H9 (cell line): ENCODE data around the gene SCRN2. TPM values are rescaled to one million over a fixed set of nuclear protein-coding genes. Genes with fewer than 3 reads are reported as not detected.
A peak's percentile ranks its signal among the peaks of the same experiment; 100 is the strongest.

Experiments used
- DNase-seq: peaks from one replicate; pipeline ENCODE4 v3.0.0-alpha.2; 2017
- H2AFZ ChIP-seq: one replicate; pipeline ENCODE4 v1.6.1; 2013; ENCODE audit warnings: mild to moderate bottlenecking, low read length, control low read depth, moderate library complexity
- H2AK5ac ChIP-seq: 2 replicates; pipeline ENCODE4 v1.6.1; 2013; ENCODE audit warnings: low read length, control low read depth, mixed read lengths; ENCODE audit not compliant: insufficient read length
- H2BK120ac ChIP-seq: one replicate; pipeline ENCODE4 v1.6.1; 2013; ENCODE audit warnings: low read depth, mild to moderate bottlenecking, low read length, control low read depth, inconsistent platforms; ENCODE audit not compliant: poor library complexity, severe bottlenecking
- H2BK12ac ChIP-seq: 2 replicates; pipeline ENCODE4 v1.6.1; 2013; ENCODE audit warnings: low read length, control low read depth, mixed read lengths, low read depth; ENCODE audit not compliant: insufficient read length
- H2BK15ac ChIP-seq: 2 replicates; pipeline ENCODE4 v1.6.1; 2013; ENCODE audit warnings: low read depth, low read length, control low read depth
- H2BK20ac ChIP-seq: one replicate; pipeline ENCODE4 v1.6.1; 2013; ENCODE audit warnings: low read depth, mild to moderate bottlenecking, low read length, control low read depth, inconsistent platforms; ENCODE audit not compliant: poor library complexity, severe bottlenecking
- H2BK5ac ChIP-seq: 2 replicates; pipeline ENCODE4 v1.6.1; 2013; ENCODE audit warnings: low read length, control low read depth, mixed read lengths; ENCODE audit not compliant: insufficient read length
- H3K14ac ChIP-seq: 2 replicates; pipeline ENCODE4 v1.6.1; 2013; ENCODE audit warnings: low read length, control low read depth; ENCODE audit not compliant: insufficient read depth
- H3K18ac ChIP-seq: 2 replicates; pipeline ENCODE4 v1.6.1; 2013; ENCODE audit warnings: low read depth, mild to moderate bottlenecking, mixed read lengths, low read length, control low read depth; ENCODE audit not compliant: insufficient read length
- H3K23ac ChIP-seq: 2 replicates; pipeline ENCODE4 v1.6.1; 2013; ENCODE audit warnings: low read length, control low read depth, mixed read lengths, low read depth; ENCODE audit not compliant: insufficient read length
- H3K23me2 ChIP-seq: 2 replicates; pipeline ENCODE4 v1.6.1; 2013; ENCODE audit warnings: low read depth, mild to moderate bottlenecking, mixed read lengths, low read length, control low read depth; ENCODE audit not compliant: insufficient read length, poor library complexity, severe bottlenecking
- H3K27ac ChIP-seq: 2 replicates; pipeline ENCODE4 v1.5.1; 2013; ENCODE audit warnings: low read length, control low read depth, mixed read lengths, low read depth; ENCODE audit not compliant: insufficient read length
- H3K27me3 ChIP-seq: 2 replicates; pipeline ENCODE4 v1.6.1; 2013; ENCODE audit warnings: low read length, control low read depth, inconsistent platforms; ENCODE audit not compliant: insufficient read depth
- H3K4ac ChIP-seq: 2 replicates; pipeline ENCODE4 v1.6.1; 2013; ENCODE audit warnings: low read depth, mild to moderate bottlenecking, control low read depth, inconsistent platforms, low read length, moderate library complexity
- H3K4me1 ChIP-seq: 2 replicates; pipeline ENCODE4 v1.6.1; 2013; ENCODE audit warnings: low read length, control low read depth, inconsistent platforms; ENCODE audit not compliant: insufficient read depth
- H3K4me2 ChIP-seq: 2 replicates; pipeline ENCODE4 v1.6.1; 2013; ENCODE audit warnings: low read length, control low read depth, mixed read lengths; ENCODE audit not compliant: insufficient read length, insufficient read depth
- H3K56ac ChIP-seq: 2 replicates; pipeline ENCODE4 v1.6.1; 2013; ENCODE audit warnings: low read depth, mild to moderate bottlenecking, mixed read lengths, low read length, control low read depth; ENCODE audit not compliant: insufficient read length
- H3K79me1 ChIP-seq: 2 replicates; pipeline ENCODE4 v1.6.1; 2013; ENCODE audit warnings: low read depth, mild to moderate bottlenecking, moderate library complexity, low read length, control low read depth, inconsistent platforms; ENCODE audit not compliant: insufficient read depth, poor library complexity, severe bottlenecking
- H3K79me2 ChIP-seq: 2 replicates; pipeline ENCODE4 v1.6.1; 2013; ENCODE audit warnings: low read length, control low read depth, inconsistent platforms; ENCODE audit not compliant: insufficient read depth
- H3K9ac ChIP-seq: 2 replicates; pipeline ENCODE4 v1.6.1; 2013; ENCODE audit warnings: low read length, control low read depth, mixed read lengths; ENCODE audit not compliant: insufficient read length; ENCODE audit errors: extremely low read depth
- H3K9me3 ChIP-seq: one replicate; pipeline ENCODE4 v1.6.1; 2013; ENCODE audit warnings: low read depth, low read length, inconsistent platforms; ENCODE audit not compliant: control insufficient read depth
- H3T11ph ChIP-seq: one replicate; pipeline ENCODE4 v1.6.1; 2013; ENCODE audit warnings: mild to moderate bottlenecking, low read length, control low read depth, inconsistent platforms
- H4K20me1 ChIP-seq: one replicate; pipeline ENCODE4 v1.6.1; 2013; ENCODE audit not compliant: control insufficient read depth, insufficient read length, insufficient read depth
- H4K5ac ChIP-seq: 2 replicates; pipeline ENCODE4 v1.6.1; 2013; ENCODE audit warnings: low read depth, mild to moderate bottlenecking, mixed read lengths, low read length, control low read depth; ENCODE audit not compliant: insufficient read length
- H4K8ac ChIP-seq: replicated peaks from 2 replicates; pipeline ENCODE4 v1.6.1; 2013; ENCODE audit warnings: low read length, control low read depth, mixed read lengths, low read depth; ENCODE audit not compliant: insufficient read length
- H4K91ac ChIP-seq: 2 replicates; pipeline ENCODE4 v1.6.1; 2013; ENCODE audit warnings: low read depth, mild to moderate bottlenecking, moderate library complexity, mixed read lengths, low read length, control low read depth; ENCODE audit not compliant: insufficient read length
- H3K27ac Mint-ChIP-seq, 3 experiments: 2 replicates in 2 of 3; 3 replicates in 1 of 3; pipeline ENCODE4 v1.8.0; 2020 to 2021; ENCODE audit warnings: mixed read lengths in 3 of 3, mild to moderate bottlenecking in 1 of 3, moderate library complexity in 1 of 3
- H3K27me3 Mint-ChIP-seq: 2 replicates; pipeline ENCODE4 v1.8.0; 2021; ENCODE audit warnings: low read depth, mild to moderate bottlenecking, moderate library complexity, mixed read lengths
- H3K36me3 Mint-ChIP-seq, 3 experiments: 2 replicates in 2 of 3; 3 replicates in 1 of 3; pipeline ENCODE4 v1.8.0; 2020 to 2021; ENCODE audit warnings: low read depth in 3 of 3, mixed read lengths in 3 of 3; ENCODE audit not compliant: insufficient read depth in 1 of 3
- H3K4me1 Mint-ChIP-seq, 2 experiments: 2 replicates each; pipeline ENCODE4 v1.8.0; 2020; ENCODE audit warnings: mixed read lengths in 2 of 2
- H3K4me3 Mint-ChIP-seq, 2 experiments: 2 replicates in 1 of 2; 3 replicates in 1 of 2; pipeline ENCODE4 v1.8.0; 2020 to 2021; ENCODE audit warnings: mild to moderate bottlenecking in 2 of 2, mixed read lengths in 2 of 2, moderate library complexity in 1 of 2
- H3K9me3 Mint-ChIP-seq, 2 experiments: 2 replicates in 1 of 2; 3 replicates in 1 of 2; pipeline ENCODE4 v1.8.0; 2020; ENCODE audit warnings: mild to moderate bottlenecking in 2 of 2, mixed read lengths in 2 of 2, moderate library complexity in 1 of 2
- CTCF ChIP-seq: fragments of 200-600 bp; sonication (generic); conservative IDR thresholded peaks from 3 replicates; pipeline ENCODE4 v1.8.0; 2021; ENCODE audit warnings: antibody characterized with exemption, mild to moderate bottlenecking
- WGBS: extraction: QIAGEN DNeasy Blood & Tissue Kit; methylation state at CpG from one replicate; pipeline ENCODE4 v1.1.7; 2013; ENCODE audit warnings: missing lambda C conversion rate, low lambda C conversion rate, mixed read lengths; ENCODE audit not compliant: insufficient read length; ENCODE audit errors: extremely low coverage; 5-methylcytosine and 5-hydroxymethylcytosine counted together
- total RNA-seq: library from RNA; stranded (reverse); gene quantifications from 2 replicates; pipeline ENCODE4 v1.2.1, GENCODE V29; 2021

The SCRN2 gene
- total RNA-seq, 1 experiment from 2014 or later, result 34.0 TPM

GRCh38 chr17:47791025-47791424 lies 50.0 kb downstream of the SCRN2 start:
- H3K4me3 Mint-ChIP-seq, result peak overlapping the region; percentile 21 to 89; a peak in 2 of 5 replicates

More at GRCh38 chr17:47791025-47791424, 50.0 kb downstream of the SCRN2 start:
- no peak overlapping the region for H4K91ac ChIP-seq
- no peak overlapping the region for H3T11ph ChIP-seq
- no peaks in the 10 kb centered on the region for H3K79me1 ChIP-seq
- H3K79me2 ChIP-seq, result no peaks in the 10 kb centered on the region
- H2BK5ac ChIP-seq, result no peak overlapping the region
- no peak overlapping the region for H2BK20ac ChIP-seq
- no peak overlapping the region for H2AFZ ChIP-seq
- H4K8ac ChIP-seq, result no peak overlapping the region
- no peak overlapping the region for H2BK15ac ChIP-seq
- WGBS, result no CpG with 5 or more reads among the region's 3 CpGs
- no peak overlapping the region for H2AK5ac ChIP-seq
- H3K36me3 Mint-ChIP-seq, result no peaks in the 10 kb centered on the region
- no peak overlapping the region for H2BK120ac ChIP-seq
- no peaks in the 10 kb centered on the region for H3K9me3 ChIP-seq
- H3K18ac ChIP-seq, result no peak overlapping the region
- H3K4me1 ChIP-seq, result no peaks in the 10 kb centered on the region
- no peak overlapping the region for H3K4ac ChIP-seq
- no peak overlapping the region for H3K56ac ChIP-seq
- no peak overlapping the region for H4K5ac ChIP-seq
- H3K14ac ChIP-seq, result no peak overlapping the region
- no peak for DNase-seq
- peaks cover 2 to 9% of the 10 kb centered on the region in 2 experiments; a peak in 2 of 4 replicates for H3K4me1 Mint-ChIP-seq
- no peak overlapping the region for H3K9ac ChIP-seq
- H4K20me1 ChIP-seq, result no peaks in the 10 kb centered on the region
- H3K4me2 ChIP-seq, result no peak overlapping the region
- H3K27ac ChIP-seq, result no peak overlapping the region
- H3K27me3 Mint-ChIP-seq, result peaks cover 89% of the 10 kb centered on the region
- peaks cover 8% of the 10 kb centered on the region for H3K23me2 ChIP-seq
- TF ChIP-seq CTCF, result no peak
- H3K9me3 Mint-ChIP-seq, result no peaks in the 10 kb centered on the region
- H3K23ac ChIP-seq, result no peak overlapping the region
- H2BK12ac ChIP-seq, result no peak overlapping the region
- H3K27ac Mint-ChIP-seq, result no peak overlapping the region
- peaks cover 5% of the 10 kb centered on the region; the same call in 1 of the 2 replicates for H3K27me3 ChIP-seq
